GM18526 (cell line): ENCODE measurements around the gene CCL4.

ENCODE experiments used
- POLR2A ChIP-seq: IDR thresholded peaks from 3 replicates; pipeline ENCODE4 v1.6.1; 2011; ENCODE audit not compliant: insufficient read length; ENCODE audit errors: extremely low read depth

The CCL4 gene

DNA sequence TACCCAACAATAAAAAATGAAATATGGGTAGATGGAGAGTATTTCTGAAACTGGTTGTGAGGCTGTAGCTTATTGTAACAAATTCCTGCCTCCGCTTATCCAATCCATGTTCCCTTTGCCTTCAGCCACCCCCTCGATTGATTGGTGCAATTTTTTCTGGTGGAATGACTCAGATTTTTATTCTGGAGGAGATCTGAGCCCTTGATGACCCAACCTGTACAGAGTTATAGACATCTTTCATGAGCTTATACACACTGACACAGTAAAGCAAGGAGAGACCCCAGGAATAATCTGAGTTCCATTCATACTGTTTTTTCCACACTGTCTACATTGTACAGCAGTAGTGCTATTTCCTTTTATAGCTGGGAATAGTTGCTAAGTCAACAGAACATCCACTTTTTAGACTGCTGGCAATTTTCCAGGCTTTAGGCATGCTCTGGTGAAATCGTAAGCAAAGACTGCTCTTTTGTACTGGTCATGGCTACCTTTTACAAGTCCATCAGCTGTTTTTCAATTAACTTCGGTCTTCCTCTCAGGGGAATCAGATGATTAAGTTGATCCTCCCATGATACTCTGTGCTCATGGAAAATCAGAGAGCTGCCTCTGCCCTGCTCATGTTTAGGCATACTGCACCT lies 30.1 kb downstream of the CCL4 start:
- no peak for TF ChIP-seq POLR2A

- TF ChIP-seq POLR2A: no peak
Observed at GRCh38 chr17:36135465-36135864, 31.8 kb downstream of the CCL4 start.

DNA sequence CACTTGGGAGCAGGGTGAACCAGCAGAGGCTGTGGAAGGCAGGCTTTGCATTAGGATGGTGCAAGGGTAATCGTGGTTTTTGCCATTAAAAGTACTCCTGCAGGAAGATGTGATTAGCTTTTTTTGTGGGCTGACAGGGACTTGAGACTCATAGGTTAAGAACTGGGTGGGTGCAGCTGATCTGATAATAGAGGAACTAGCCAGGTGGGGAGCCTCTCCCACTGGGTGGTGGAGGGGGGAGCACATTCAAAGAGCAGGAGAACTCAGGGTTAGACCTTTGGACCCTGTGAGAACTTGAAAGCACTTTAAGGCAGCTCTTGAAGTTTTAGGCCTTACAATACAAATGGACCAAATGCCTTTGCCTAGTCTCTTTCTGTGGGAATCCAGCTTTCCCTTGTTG lies 32.4 kb downstream of the CCL4 start:
- TF ChIP-seq POLR2A: no peak

DNA sequence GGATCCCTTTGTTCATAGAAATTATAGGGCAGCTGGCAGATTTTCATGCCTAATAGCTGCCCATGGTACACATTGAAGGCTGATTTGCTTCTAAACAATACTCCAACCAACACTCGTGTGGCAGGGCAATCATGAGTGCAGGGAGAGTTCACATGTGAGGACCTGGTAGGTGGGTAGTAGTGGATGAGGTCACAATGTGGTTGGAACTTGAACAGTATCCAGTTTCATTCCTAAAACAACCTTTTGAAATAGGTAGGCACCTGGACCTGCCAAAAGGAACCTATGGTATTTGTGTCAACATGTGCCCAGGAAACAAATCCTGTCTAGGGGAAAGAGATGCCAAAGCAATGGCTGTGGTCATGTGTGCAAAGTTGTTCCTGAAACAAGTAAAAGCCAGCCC lies 32.8 kb downstream of the CCL4 start:
- no peak for TF ChIP-seq POLR2A

- TF ChIP-seq POLR2A: no peak
Observed at GRCh38 chr17:36142235-36142634, 38.6 kb downstream of the CCL4 start.

- no peak for TF ChIP-seq POLR2A
Observed at GRCh38 chr17:36142806-36143205, 39.2 kb downstream of the CCL4 start.

DNA sequence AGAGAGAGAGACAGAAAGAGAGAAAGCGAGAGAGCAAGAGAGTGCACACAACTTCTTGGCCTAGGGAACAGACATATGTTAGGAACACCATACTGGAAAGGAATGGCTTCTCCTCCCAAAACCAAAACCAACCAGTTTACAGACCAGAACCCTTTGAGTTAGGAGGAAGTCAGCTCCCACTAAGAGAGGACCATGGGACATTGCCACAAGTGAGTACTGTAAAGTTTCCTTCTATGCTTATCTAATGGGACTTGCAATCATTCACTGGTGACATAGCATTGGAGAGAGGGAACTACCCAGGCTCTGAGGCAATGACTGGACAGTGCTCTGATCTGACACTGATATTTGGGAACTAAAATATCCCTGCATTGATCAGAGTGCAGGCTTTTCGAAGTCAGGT lies 40.4 kb downstream of the CCL4 start:
- no peak for TF ChIP-seq POLR2A

DNA sequence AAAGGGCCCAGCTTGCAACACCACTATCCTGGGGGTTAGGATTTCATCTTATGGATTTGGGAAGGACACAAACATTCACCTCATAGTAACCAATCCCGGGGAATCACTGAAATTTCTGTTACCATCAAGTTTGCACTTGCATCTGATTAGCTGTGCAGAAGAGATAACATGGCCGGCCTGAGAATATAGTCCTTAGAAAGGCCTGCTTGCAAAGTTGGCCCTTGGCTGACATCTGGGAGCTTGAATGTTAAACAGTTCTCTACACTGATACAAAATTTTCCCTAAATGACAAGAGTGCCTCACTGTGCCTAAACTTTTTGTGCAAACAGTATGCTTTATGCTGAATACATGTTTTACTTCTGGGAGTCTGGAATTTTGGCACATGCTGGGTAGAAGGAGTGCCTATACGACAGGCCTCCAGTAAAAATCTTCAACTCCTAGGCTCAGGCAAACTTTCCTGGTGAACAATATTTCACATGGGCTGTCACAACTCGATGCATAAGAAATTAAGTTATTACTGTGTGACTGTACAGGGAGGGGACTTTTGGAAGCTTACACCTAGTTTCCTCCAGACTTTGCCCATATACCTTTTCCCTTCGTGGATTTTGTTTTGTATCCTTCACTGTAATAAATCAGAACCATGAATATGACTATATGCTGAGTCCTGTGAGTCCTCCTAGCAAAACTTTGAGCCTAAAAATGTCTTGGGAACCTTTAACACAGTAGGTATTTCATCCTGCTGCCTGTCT lies 41.5 kb downstream of the CCL4 start:
- no peak for TF ChIP-seq POLR2A

DNA sequence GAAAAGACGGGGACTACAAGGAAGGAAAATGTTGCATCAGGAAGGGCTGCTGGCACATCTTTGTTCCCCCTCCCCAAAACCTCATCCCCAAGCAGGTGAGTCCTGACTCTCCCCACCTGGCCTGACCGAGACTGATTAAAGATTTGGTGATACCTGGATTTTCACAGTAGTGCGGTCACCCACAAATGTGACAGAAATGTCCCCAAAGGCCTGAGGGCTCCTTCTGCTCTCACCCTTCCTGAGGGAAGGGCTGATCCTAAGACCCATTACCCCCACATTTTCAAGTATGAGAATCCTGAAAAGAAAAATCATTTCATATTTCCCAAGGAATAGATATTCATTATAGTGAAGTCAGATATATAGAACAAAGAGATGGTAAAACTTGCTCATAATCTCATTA lies 44.0 kb downstream of the CCL4 start:
- no peak for TF ChIP-seq POLR2A

GRCh38 chr17:36148559-36149295 lies 45.1 kb downstream of the CCL4 start:
- no peak for TF ChIP-seq POLR2A

DNA sequence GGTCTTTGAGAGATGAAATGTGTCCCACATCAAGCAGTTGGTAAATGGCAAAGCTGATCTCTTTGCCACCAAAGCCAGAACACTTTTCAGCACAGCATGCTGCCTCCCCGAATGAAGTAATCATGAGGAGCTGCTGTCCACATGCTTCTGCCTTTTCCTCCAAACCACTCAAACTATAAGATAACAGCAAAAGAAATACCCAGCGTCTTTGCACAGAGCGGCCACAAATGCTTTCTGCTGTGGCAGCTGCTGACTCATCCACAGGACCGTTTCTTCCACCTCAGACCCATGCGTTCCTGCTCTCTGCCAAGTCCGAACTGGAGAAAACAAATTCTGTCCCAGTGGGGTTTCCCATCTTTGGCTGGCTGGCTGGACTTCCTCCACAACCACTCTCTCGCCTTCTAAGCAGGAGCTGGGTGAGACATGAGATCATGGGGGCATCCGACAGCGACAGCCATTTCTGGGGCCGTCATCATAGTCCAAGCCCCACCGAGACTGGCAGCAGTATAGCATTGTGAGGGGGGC lies 45.7 kb downstream of the CCL4 start:
- TF ChIP-seq POLR2A: no peak

DNA sequence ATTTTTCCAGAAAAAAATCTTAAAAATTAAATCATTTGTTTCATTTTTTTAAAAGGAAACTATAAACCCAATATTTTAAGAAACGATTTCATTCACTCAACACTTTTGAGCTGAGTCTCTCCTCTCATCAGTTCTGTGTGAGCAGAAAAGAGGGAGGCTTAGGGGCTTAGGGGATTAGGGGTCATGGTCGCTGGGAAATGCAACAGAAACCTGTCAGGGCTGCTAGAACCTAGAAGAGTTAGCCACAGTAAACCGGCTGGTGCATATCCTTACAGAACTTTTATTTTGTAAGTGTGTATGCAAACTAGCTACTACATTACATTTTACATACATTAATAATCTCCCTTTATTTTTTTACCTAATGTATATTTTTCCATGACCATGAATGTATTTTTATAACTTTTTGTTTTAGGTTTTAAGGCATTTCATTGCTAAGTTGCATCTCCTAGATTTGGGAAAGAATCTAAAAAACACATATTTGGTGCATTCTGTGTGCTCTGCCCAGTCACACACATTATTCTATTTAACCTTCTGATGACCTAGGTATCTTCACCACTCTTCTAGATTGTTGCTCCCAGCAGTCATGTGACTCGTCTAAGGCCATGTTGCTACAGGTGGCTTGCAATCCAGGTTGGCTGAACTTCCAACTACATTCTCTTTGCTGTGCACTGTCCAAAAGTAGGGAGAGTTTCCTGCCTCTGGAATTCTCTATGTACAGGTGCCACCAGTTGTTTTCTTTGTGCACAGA lies 48.4 kb downstream of the CCL4 start:
- no peak for TF ChIP-seq POLR2A

DNA sequence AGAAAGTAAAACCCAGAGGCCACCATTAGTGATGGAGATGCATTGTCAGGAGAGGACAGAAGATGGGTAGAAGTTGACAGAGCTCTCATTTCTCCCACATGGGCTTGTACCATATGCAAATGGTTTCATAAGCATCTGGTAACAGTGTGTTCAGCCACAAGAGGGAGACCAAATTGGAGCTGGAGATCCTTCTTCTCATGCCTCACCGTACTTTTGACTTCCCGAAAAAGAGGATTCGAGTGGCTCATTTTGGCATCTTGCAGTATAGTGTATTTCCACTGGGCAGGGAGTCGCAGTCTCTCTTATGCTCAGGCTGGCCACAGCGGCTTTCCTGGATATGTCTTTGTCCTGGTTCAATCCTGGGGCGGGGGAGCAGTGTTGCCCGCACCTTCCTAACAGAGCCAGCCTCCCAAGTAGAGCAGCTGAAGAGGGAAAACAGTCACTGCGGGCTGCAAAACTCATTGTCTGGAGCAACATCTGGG lies 49.1 kb downstream of the CCL4 start:
- no peak for TF ChIP-seq POLR2A

- no peak for TF ChIP-seq POLR2A
Observed at GRCh38 chr17:36153895-36154610, 50.4 kb downstream of the CCL4 start.
